ENCODE measurements around the gene RANBP1. TPM values are rescaled to one million over a fixed set of nuclear protein-coding genes. Genes with fewer than 3 reads are reported as not detected.

The RANBP1 gene
- total RNA-seq, 1 experiment from 2014 or later, result 522 TPM

DNA sequence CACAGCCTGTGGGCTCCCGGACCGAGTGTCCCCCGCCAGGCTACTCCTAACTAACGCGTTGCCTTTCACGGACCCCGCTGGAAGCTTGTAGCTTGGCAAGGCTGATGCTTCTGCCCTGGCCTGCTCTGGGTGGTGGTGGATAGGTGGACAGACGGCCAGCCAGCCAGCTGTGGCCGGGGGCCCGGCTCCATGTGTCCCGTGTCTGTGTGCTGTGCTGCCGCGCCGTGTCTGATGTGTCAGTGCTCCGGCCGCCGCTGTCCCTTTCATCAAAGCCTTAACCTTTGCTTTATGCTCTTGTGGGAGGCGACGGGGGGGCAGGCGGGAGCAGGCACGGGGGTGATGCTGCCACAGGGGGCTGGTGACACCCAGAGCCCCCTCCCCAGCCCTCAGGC lies 29.9 kb downstream of the RANBP1 start:
- no peaks in the 10 kb centered on the region for H3K79me2 ChIP-seq (ENCODE audit: insufficient read depth, low read length)
- no peak overlapping the region for H4K91ac ChIP-seq (ENCODE audit: insufficient read length, low read depth, low read length)
- H3K27me3 Mint-ChIP-seq (ENCODE audit: low read depth), result no peaks in the 10 kb centered on the region
- WGBS (ENCODE audit: extremely low coverage, insufficient read length, low lambda C conversion rate), result no CpG with 5 or more reads among the region's 21 CpGs
- H3K36me3 Mint-ChIP-seq (ENCODE audit: insufficient read depth in 1 of 3, low read depth in 3 of 3), result no peaks in the 10 kb centered on the region; a peak in 1 of 7 replicates
- no peak overlapping the region for H3K4ac ChIP-seq (ENCODE audit: low read depth, low read length)
- no peak overlapping the region for H3K18ac ChIP-seq (ENCODE audit: insufficient read length, low read depth, low read length)
- no peak overlapping the region for H2AK5ac ChIP-seq (ENCODE audit: insufficient read length, low read length)
- H2AFZ ChIP-seq (ENCODE audit: low read length), result no peak overlapping the region
- no peaks in the 10 kb centered on the region for H3K4me1 ChIP-seq (ENCODE audit: insufficient read depth, low read length)
- no peak overlapping the region for H2BK15ac ChIP-seq (ENCODE audit: low read depth, low read length)
- no peak overlapping the region for H4K5ac ChIP-seq (ENCODE audit: insufficient read length, low read depth, low read length)
- no peak overlapping the region for H3K27ac ChIP-seq (ENCODE audit: insufficient read length, low read depth, low read length)
- no peak overlapping the region for H4K8ac ChIP-seq (replicated peaks; ENCODE audit: insufficient read length, low read depth, low read length)
- no peak overlapping the region for H3K56ac ChIP-seq (ENCODE audit: insufficient read length, low read depth, low read length)
- no peaks in the 10 kb centered on the region for H3K4me1 Mint-ChIP-seq
- TF ChIP-seq, protein P1, sequence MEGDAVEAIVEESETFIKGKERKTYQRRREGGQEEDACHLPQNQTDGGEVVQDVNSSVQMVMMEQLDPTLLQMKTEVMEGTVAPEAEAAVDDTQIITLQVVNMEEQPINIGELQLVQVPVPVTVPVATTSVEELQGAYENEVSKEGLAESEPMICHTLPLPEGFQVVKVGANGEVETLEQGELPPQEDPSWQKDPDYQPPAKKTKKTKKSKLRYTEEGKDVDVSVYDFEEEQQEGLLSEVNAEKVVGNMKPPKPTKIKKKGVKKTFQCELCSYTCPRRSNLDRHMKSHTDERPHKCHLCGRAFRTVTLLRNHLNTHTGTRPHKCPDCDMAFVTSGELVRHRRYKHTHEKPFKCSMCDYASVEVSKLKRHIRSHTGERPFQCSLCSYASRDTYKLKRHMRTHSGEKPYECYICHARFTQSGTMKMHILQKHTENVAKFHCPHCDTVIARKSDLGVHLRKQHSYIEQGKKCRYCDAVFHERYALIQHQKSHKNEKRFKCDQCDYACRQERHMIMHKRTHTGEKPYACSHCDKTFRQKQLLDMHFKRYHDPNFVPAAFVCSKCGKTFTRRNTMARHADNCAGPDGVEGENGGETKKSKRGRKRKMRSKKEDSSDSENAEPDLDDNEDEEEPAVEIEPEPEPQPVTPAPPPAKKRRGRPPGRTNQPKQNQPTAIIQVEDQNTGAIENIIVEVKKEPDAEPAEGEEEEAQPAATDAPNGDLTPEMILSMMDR (conservative IDR thresholded peaks at IDR 0.05), result no peak
- no peak overlapping the region for H3K14ac ChIP-seq (ENCODE audit: insufficient read depth, low read length)
- no peak overlapping the region for H2BK20ac ChIP-seq (ENCODE audit: low read depth, low read length, poor library complexity, severe bottlenecking)
- no peaks in the 10 kb centered on the region for H3K9me3 ChIP-seq (ENCODE audit: control insufficient read depth, low read depth, low read length)
- no peak for DNase-seq
- no peaks in the 10 kb centered on the region for H4K20me1 ChIP-seq (ENCODE audit: control insufficient read depth, insufficient read depth, insufficient read length)
- no peak overlapping the region for H3K23ac ChIP-seq (ENCODE audit: insufficient read length, low read depth, low read length)
- H3K4me2 ChIP-seq (ENCODE audit: insufficient read depth, insufficient read length, low read length), result no peak overlapping the region
- H2BK5ac ChIP-seq (ENCODE audit: insufficient read length, low read length), result no peak overlapping the region
- no peaks in the 10 kb centered on the region for H3K79me1 ChIP-seq (ENCODE audit: insufficient read depth, low read depth, low read length, poor library complexity, severe bottlenecking)
- H2BK120ac ChIP-seq (ENCODE audit: low read depth, low read length, poor library complexity, severe bottlenecking), result no peak overlapping the region
- no peaks in the 10 kb centered on the region for H3K23me2 ChIP-seq (ENCODE audit: insufficient read length, low read depth, low read length, poor library complexity, severe bottlenecking)
- no peak overlapping the region for H3T11ph ChIP-seq (ENCODE audit: low read length)
- no peaks in the 10 kb centered on the region for H3K9me3 Mint-ChIP-seq
- H3K27me3 ChIP-seq (ENCODE audit: insufficient read depth, low read length), result no peaks in the 10 kb centered on the region
- no peak overlapping the region for H3K9ac ChIP-seq (ENCODE audit: extremely low read depth, insufficient read length, low read length)
- H3K27ac Mint-ChIP-seq, result no peak overlapping the region
- no peak overlapping the region for H2BK12ac ChIP-seq (ENCODE audit: insufficient read length, low read depth, low read length)
- H3K4me3 Mint-ChIP-seq, result no peak overlapping the region

Data from H9 (cell line).